ENCODE results near the gene SIPA1L3. TPM values are rescaled to one million over a fixed set of nuclear protein-coding genes. Genes with fewer than 3 reads are reported as not detected.

Gene SIPA1L3
- polyA plus RNA-seq, 1 of the 3 experiments (the other 2 are of a cell fraction): 11.6 TPM

GRCh38 chr19:38196245-38196837 lies 289.3 kb downstream of the SIPA1L3 start:
- no peaks in the 10 kb centered on the region for H4K20me1 ChIP-seq (ENCODE audit: insufficient read depth)
- no peak for DNase-seq
- H3K4me1 ChIP-seq (ENCODE audit: control insufficient read depth in 1 of 2, insufficient read depth in 2 of 2, low read depth in 1 of 2, low read length in 1 of 2): no peaks in the 10 kb centered on the region; a peak in 1 of 4 replicates
- no peaks in the 10 kb centered on the region for H3K79me2 ChIP-seq (ENCODE audit: insufficient read depth)
- TF ChIP-seq ELF1 (IDR thresholded peaks at IDR 0.05) (no peak), GATA2 (CRISPR knock-in tag; IDR thresholded peaks at IDR 0.05) (no peak), SMC3 (IDR thresholded peaks at IDR 0.05; ENCODE audit: low read depth, low read length) (no peak), NFIC (IDR thresholded peaks at IDR 0.05; ENCODE audit: borderline replicate concordance) (no peak), FOSL2 (IDR thresholded peaks at IDR 0.05; ENCODE audit: borderline replicate concordance, low read depth) (no peak), TEAD4 (IDR thresholded peaks at IDR 0.05; ENCODE audit: borderline replicate concordance, insufficient read depth) (no peak)
- no peak overlapping the region for H2AFZ ChIP-seq (ENCODE audit: low read depth)
- H3K27me3 ChIP-seq (ENCODE audit: insufficient read depth): no peaks in the 10 kb centered on the region
- peaks cover 0 to 7% of the 10 kb centered on the region in 2 experiments for H3K36me3 ChIP-seq (replicated peaks in 1 of 2; ENCODE audit: control insufficient read depth in 1 of 2, insufficient read depth in 2 of 2, low read length in 1 of 2)
- no peaks in the 10 kb centered on the region for H3F3A ChIP-seq (replicated peaks; ENCODE audit: insufficient read depth)
- no peak overlapping the region for H3K9ac ChIP-seq
- H3K27ac ChIP-seq (ENCODE audit: low read depth in 2 of 2, low read length in 1 of 2): no peak overlapping the region
- H3K9me2 ChIP-seq: no peaks in the 10 kb centered on the region
- ChIA-PET POLR2A (no interaction called here), CTCF (interaction anchor here (1.0 to 1.7 kb wide), 2 partner anchors 38 to 54 kb away, joined by 3 to 5 read pairs; no protein-coding TSS in a partner anchor)
- no peak overlapping the region for H3K4me3 ChIP-seq (ENCODE audit: low read depth in 2 of 2, low read length in 1 of 2)
- no peaks in the 10 kb centered on the region for H3K9me3 ChIP-seq
- WGBS (ENCODE audit: low lambda C conversion rate): 93% methylated on average over 13 of the region's 13 CpGs
- no peak overlapping the region for H3K4me2 ChIP-seq

- no peak overlapping the region for H2AFZ ChIP-seq (ENCODE audit: low read depth)
- POLR2A ChIA-PET: no interaction called here
- H3K27me3 ChIP-seq (ENCODE audit: insufficient read depth): no peaks in the 10 kb centered on the region
- no peak overlapping the region for H3K4me3 ChIP-seq (ENCODE audit: low read depth in 2 of 2, low read length in 1 of 2)
- no peaks in the 10 kb centered on the region for H3K9me3 ChIP-seq
- no peaks in the 10 kb centered on the region for H3K9me2 ChIP-seq
- H3K36me3 ChIP-seq (replicated peaks in 1 of 2; ENCODE audit: control insufficient read depth in 1 of 2, insufficient read depth in 2 of 2, low read length in 1 of 2): peaks cover 0 to 15% of the 10 kb centered on the region in 2 experiments
- no peaks in the 10 kb centered on the region for H3F3A ChIP-seq (replicated peaks; ENCODE audit: insufficient read depth)
- no peak overlapping the region for H3K9ac ChIP-seq
- no peak for DNase-seq
- CTCF ChIA-PET: interaction anchor here (1.0 to 1.7 kb wide), 2 partner anchors 37 to 55 kb away, joined by 3 to 5 read pairs; no protein-coding TSS in a partner anchor
- no peaks in the 10 kb centered on the region for H3K79me2 ChIP-seq (ENCODE audit: insufficient read depth)
- WGBS (ENCODE audit: low lambda C conversion rate): 92% methylated on average over 18 of the region's 23 CpGs
- TF ChIP-seq TEAD4 (IDR thresholded peaks at IDR 0.05; ENCODE audit: borderline replicate concordance, insufficient read depth) (no peak), GABPA (IDR thresholded peaks at IDR 0.05; ENCODE audit: low read depth) (no peak), CHD2 (IDR thresholded peaks at IDR 0.05; ENCODE audit: low read length, partially characterized antibody) (no peak), MAX (IDR thresholded peaks at IDR 0.05; ENCODE audit: low read depth) (no peak), JUND (IDR thresholded peaks at IDR 0.05) (no peak), SIN3A (IDR thresholded peaks at IDR 0.05; ENCODE audit: borderline replicate concordance, low read depth, low read length) (no peak), ELF1 (IDR thresholded peaks at IDR 0.05) (no peak), EZH2phosphoT487 (IDR thresholded peaks at IDR 0.05; ENCODE audit: borderline replicate concordance, low read depth) (no peak)
- H3K4me2 ChIP-seq: no peak overlapping the region
- no peak overlapping the region for H3K27ac ChIP-seq (ENCODE audit: low read depth in 2 of 2, low read length in 1 of 2)
- no peaks in the 10 kb centered on the region for H4K20me1 ChIP-seq (ENCODE audit: insufficient read depth)
- H3K4me1 ChIP-seq (ENCODE audit: control insufficient read depth in 1 of 2, insufficient read depth in 2 of 2, low read depth in 1 of 2, low read length in 1 of 2): no peaks in the 10 kb centered on the region; a peak in 1 of 4 replicates
These were observed 290.1 kb downstream of the SIPA1L3 start for GRCh38 chr19:38196948-38197656.

Data from SK-N-SH (cell line).